Neural progenitor cell (in vitro differentiated cells): ENCODE measurements around the gene SLC16A5. TPM values are rescaled to one million over a fixed set of nuclear protein-coding genes. Genes with fewer than 3 reads are reported as not detected.
A peak's percentile ranks its signal among the peaks of the same experiment; 100 is the strongest.

Experiments used
- DNase-seq: peaks from one replicate; pipeline ENCODE4 v3.0.0-alpha.2; 2016; ENCODE audit warnings: low spot score
- H2AFZ ChIP-seq: fragments of 200-600 bp; sonication (generic); replicated peaks from 2 replicates; pipeline ENCODE4 v1.6.1; 2016; ENCODE audit warnings: antibody characterized with exemption
- H3F3A ChIP-seq: fragments of 200-600 bp; sonication (generic); 2 replicates; pipeline ENCODE4 v1.6.1; 2016; ENCODE audit warnings: antibody characterized with exemption, low read depth
- H3K27ac ChIP-seq: fragments of 200-600 bp; sonication (generic); 2 replicates; pipeline ENCODE4 v1.5.1; 2016; ENCODE audit warnings: mild to moderate bottlenecking
- H3K27me3 ChIP-seq: fragments of 200-600 bp; sonication (generic); 2 replicates; pipeline ENCODE4 v1.6.1; 2016; ENCODE audit warnings: mild to moderate bottlenecking, moderate library complexity
- H3K36me3 ChIP-seq: fragments of 200-600 bp; sonication (generic); 2 replicates; pipeline ENCODE4 v1.5.1; 2016
- H3K4me1 ChIP-seq: fragments of 200-600 bp; sonication (generic); 2 replicates; pipeline ENCODE4 v1.6.1; 2016; ENCODE audit warnings: mixed run types
- H3K4me2 ChIP-seq: fragments of 200-600 bp; sonication (generic); 2 replicates; pipeline ENCODE4 v1.6.1; 2016
- H3K4me3 ChIP-seq: fragments of 200-600 bp; sonication (generic); 2 replicates; pipeline ENCODE4 v1.5.1; 2016
- H3K79me2 ChIP-seq: fragments of 200-600 bp; sonication (generic); 2 replicates; pipeline ENCODE4 v1.6.1; 2016; ENCODE audit warnings: low read depth
- H3K9ac ChIP-seq: fragments of 200-600 bp; sonication (generic); 2 replicates; pipeline ENCODE4 v1.6.1; 2016
- H3K9me3 ChIP-seq: fragments of 200-600 bp; sonication (generic); 2 replicates; pipeline ENCODE4 v1.5.1; 2016; ENCODE audit warnings: low read depth
- H4K20me1 ChIP-seq: fragments of 200-600 bp; sonication (generic); 2 replicates; pipeline ENCODE4 v1.6.1; 2016; ENCODE audit warnings: low read depth
- H3K27ac Mint-ChIP-seq: 3 replicates; pipeline ENCODE4 v1.8.0; 2021; ENCODE audit warnings: mixed read lengths
- H3K27me3 Mint-ChIP-seq: 2 replicates; pipeline ENCODE4 v1.8.0; 2022; ENCODE audit warnings: low read depth, mild to moderate bottlenecking, inconsistent platforms, moderate library complexity, mixed read lengths; ENCODE audit not compliant: insufficient read depth
- H3K36me3 Mint-ChIP-seq: 3 replicates; pipeline ENCODE4 v1.8.0; 2021; ENCODE audit warnings: mixed read lengths
- H3K4me1 Mint-ChIP-seq: 3 replicates; pipeline ENCODE4 v1.8.0; 2021; ENCODE audit warnings: mixed read lengths
- H3K4me3 Mint-ChIP-seq: 3 replicates; pipeline ENCODE4 v1.8.0; 2021; ENCODE audit warnings: mild to moderate bottlenecking, moderate library complexity, mixed read lengths
- H3K9me3 Mint-ChIP-seq: 3 replicates; pipeline ENCODE4 v1.8.0; 2020; ENCODE audit warnings: mixed read lengths
- EZH2 ChIP-seq: fragments of 200-600 bp; sonication (generic); IDR thresholded peaks from 2 replicates; pipeline ENCODE4 v1.6.1; 2017; ENCODE audit warnings: antibody characterized with exemption, mild to moderate bottlenecking, moderate library complexity
- EZH2phosphoT487 ChIP-seq: fragments of 200-600 bp; sonication (generic); IDR thresholded peaks from 2 replicates; pipeline ENCODE4 v1.6.1; 2017; ENCODE audit warnings: antibody characterized with exemption
- small RNA-seq: library from RNA; depleted of rRNA; stranded (forward); fragments of <200 nt; gene quantifications from one replicate; pipeline ENCODE3, GENCODE V24; 2015
- total RNA-seq: library from RNA; depleted of rRNA; stranded (reverse); fragments of >200 nt; gene quantifications from 2 replicates; pipeline ENCODE4 v1.2.3, GENCODE V29; 2015; ENCODE audit warnings: low replicate concordance
- TF ChIP-seq, protein P1 (sequence below): fragments of 200-600 bp; sonication (generic); IDR thresholded peaks from 2 replicates; pipeline ENCODE4 v1.5.1; 2017; ENCODE audit warnings: antibody characterized with exemption, mild to moderate bottlenecking

Gene SLC16A5
- total RNA-seq, 1 donor from 2014 or later, result 3.4 TPM

DNA sequence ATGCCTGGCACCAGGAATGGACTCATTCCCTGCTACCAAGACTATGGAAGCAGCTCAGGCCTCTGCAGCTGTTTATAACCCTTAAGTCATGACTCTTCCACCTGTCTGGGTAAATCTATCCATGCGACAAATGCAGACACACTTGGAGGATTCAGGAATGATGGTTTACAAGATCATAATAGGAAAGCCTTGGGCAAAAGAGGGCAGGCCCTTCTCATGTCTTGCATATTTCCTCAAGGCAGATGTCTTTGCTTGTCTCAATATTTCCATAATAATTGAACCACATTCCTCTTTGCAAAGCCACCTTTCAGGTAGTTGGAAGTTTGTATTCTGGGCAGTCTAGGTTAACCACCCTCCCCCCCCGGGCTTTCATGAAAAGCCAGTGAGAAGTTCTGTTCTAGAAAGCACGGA, 67.4 kb downstream of the SLC16A5 start:
- peaks cover 42% of the 10 kb centered on the region for H4K20me1 ChIP-seq
- H3K9ac ChIP-seq, result no peak overlapping the region
- H3K27me3 ChIP-seq, result no peaks in the 10 kb centered on the region
- peaks cover 18% of the 10 kb centered on the region for H3K4me1 Mint-ChIP-seq
- peaks cover 5% of the 10 kb centered on the region for H3K27me3 Mint-ChIP-seq
- H3K36me3 Mint-ChIP-seq, result peaks cover 11% of the 10 kb centered on the region
- peak overlapping the region; percentile 29 for H3K4me3 ChIP-seq
- peak overlapping the region; percentile 62 for H3K4me3 Mint-ChIP-seq
- H3K9me3 Mint-ChIP-seq, result no peaks in the 10 kb centered on the region
- no peaks in the 10 kb centered on the region for H3K9me3 ChIP-seq
- peaks cover 11% of the 10 kb centered on the region for H3F3A ChIP-seq
- peak overlapping the region; percentile 69 for H3K4me2 ChIP-seq
- TF ChIP-seq, protein P1, sequence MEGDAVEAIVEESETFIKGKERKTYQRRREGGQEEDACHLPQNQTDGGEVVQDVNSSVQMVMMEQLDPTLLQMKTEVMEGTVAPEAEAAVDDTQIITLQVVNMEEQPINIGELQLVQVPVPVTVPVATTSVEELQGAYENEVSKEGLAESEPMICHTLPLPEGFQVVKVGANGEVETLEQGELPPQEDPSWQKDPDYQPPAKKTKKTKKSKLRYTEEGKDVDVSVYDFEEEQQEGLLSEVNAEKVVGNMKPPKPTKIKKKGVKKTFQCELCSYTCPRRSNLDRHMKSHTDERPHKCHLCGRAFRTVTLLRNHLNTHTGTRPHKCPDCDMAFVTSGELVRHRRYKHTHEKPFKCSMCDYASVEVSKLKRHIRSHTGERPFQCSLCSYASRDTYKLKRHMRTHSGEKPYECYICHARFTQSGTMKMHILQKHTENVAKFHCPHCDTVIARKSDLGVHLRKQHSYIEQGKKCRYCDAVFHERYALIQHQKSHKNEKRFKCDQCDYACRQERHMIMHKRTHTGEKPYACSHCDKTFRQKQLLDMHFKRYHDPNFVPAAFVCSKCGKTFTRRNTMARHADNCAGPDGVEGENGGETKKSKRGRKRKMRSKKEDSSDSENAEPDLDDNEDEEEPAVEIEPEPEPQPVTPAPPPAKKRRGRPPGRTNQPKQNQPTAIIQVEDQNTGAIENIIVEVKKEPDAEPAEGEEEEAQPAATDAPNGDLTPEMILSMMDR, result no peak
- no peak for TF ChIP-seq EZH2
- no peak for TF ChIP-seq EZH2phosphoT487
- H2AFZ ChIP-seq, result no peak overlapping the region
- H3K79me2 ChIP-seq, result peaks cover 41% of the 10 kb centered on the region
- H3K4me1 ChIP-seq, result peaks cover 17% of the 10 kb centered on the region
- H3K27ac Mint-ChIP-seq, result no peak overlapping the region
- H3K27ac ChIP-seq, result no peak overlapping the region
- H3K36me3 ChIP-seq, result no peaks in the 10 kb centered on the region
- DNase-seq, result peak; percentile 30

Small RNA genes lying within 50 kb of the gene (small RNA-seq; reads per million reads assigned to genes)
- not detected for gene AC111186.1
- gene RF00019, result not detected
- gene RN7SL573P, result not detected

Other genes starting within 250 kb of the SLC16A5 start
- gene GRIN2C, start 228.1 kb upstream of the SLC16A5 start, total RNA-seq, result 0.03 TPM in 1 of 2 replicates, not detected in the other
- 7.4 and 25.3 TPM in 2 replicates for gene FDXR, start 215.0 kb upstream of the SLC16A5 start, total RNA-seq
- gene FADS6, start 194.3 kb upstream of the SLC16A5 start, total RNA-seq, result 0.36 TPM in 1 of 2 replicates, not detected in the other
- gene USH1G, start 164.7 kb upstream of the SLC16A5 start, total RNA-seq, result 0.25 TPM in 1 of 2 replicates, not detected in the other
- not detected in 2 replicates for gene OTOP2, start 163.7 kb upstream of the SLC16A5 start, total RNA-seq
- not detected in 2 replicates for gene OTOP3, start 152.1 kb upstream of the SLC16A5 start, total RNA-seq
- gene HID1, start 115.2 kb upstream of the SLC16A5 start, total RNA-seq, result 3.5 and 5.0 TPM in 2 replicates
- 4.0 and 15.8 TPM in 2 replicates for gene CDR2L, start 100.3 kb upstream of the SLC16A5 start, total RNA-seq
- 50.8 and 52.8 TPM in 2 replicates for gene MRPL58, start 75.3 kb upstream of the SLC16A5 start, total RNA-seq
- 209 and 268 TPM in 2 replicates for gene ATP5PD, start 41.0 kb upstream of the SLC16A5 start, total RNA-seq
- gene KCTD2, start 40.7 kb upstream of the SLC16A5 start, total RNA-seq, result 28.9 and 32.9 TPM in 2 replicates
- gene ARMC7, start 22.0 kb downstream of the SLC16A5 start, total RNA-seq, result 1.9 and 4.3 TPM in 2 replicates
- gene NT5C, start 43.8 kb downstream of the SLC16A5 start, total RNA-seq, result 45.8 and 117 TPM in 2 replicates
- gene JPT1, start 66.6 kb downstream of the SLC16A5 start, total RNA-seq, result 236 and 286 TPM in 2 replicates
- gene SUMO2, start 95.0 kb downstream of the SLC16A5 start, total RNA-seq, result 250 and 372 TPM in 2 replicates
- 58.2 and 88.6 TPM in 2 replicates for gene NUP85, start 117.7 kb downstream of the SLC16A5 start, total RNA-seq
- gene GGA3, start 173.7 kb downstream of the SLC16A5 start, total RNA-seq, result 28.0 and 37.3 TPM in 2 replicates
- gene MRPS7, start 173.9 kb downstream of the SLC16A5 start, total RNA-seq, result 43.3 and 48.7 TPM in 2 replicates
- gene MIF4GD, start 183.3 kb downstream of the SLC16A5 start, total RNA-seq, result 17.7 and 27.5 TPM in 2 replicates
- 5.2 and 10.4 TPM in 2 replicates for gene SLC25A19, start 201.5 kb downstream of the SLC16A5 start, total RNA-seq